Stomach (tissue), 9 donors: ENCODE data around the gene DGKQ. TPM values are rescaled to one million over a fixed set of nuclear protein-coding genes. Genes with fewer than 3 reads are reported as not detected.

Experiments used
- DNase-seq, 2 donors: peaks; one replicate each; pipeline versions ENCODE4 v3.0.0 to v3.0.0-alpha.2; 2013 to 2019
- H3K27ac ChIP-seq, 5 donors: fragments of 200-600 bp in 4 of 5; sonication (generic) in 4 of 5; one replicate each; pipeline ENCODE4 v1.5.1; 2013 to 2019; ENCODE audit warnings: mild to moderate bottlenecking in 1 of 5, moderate library complexity in 1 of 5
- H3K27me3 ChIP-seq, 3 donors: fragments of 200-600 bp; sonication (generic); one replicate each; pipeline ENCODE4 v1.5.1; 2017 to 2019; ENCODE audit warnings: mixed run types in 1 of 3
- H3K36me3 ChIP-seq, 4 donors: fragments of 200-600 bp; sonication (generic); 1 replicate in 3 of 4; 2 replicates in 1 of 4; pipeline ENCODE4 v1.5.1; 2016 to 2019
- H3K4me1 ChIP-seq, 4 donors: fragments of 200-600 bp; sonication (generic); one replicate each; pipeline ENCODE4 v1.5.1; 2016 to 2019
- H3K4me3 ChIP-seq, 4 donors: fragments of 200-600 bp; sonication (generic) in 3 of 4; one replicate each; pipeline ENCODE4 v1.5.1; 2016 to 2019; ENCODE audit warnings: mild to moderate bottlenecking in 1 of 4
- H3K9me3 ChIP-seq, 4 donors: fragments of 200-600 bp; sonication (generic); one replicate each; pipeline ENCODE4 v1.5.1; 2016 to 2019
- EP300 ChIP-seq: sonication (generic); formaldehyde crosslinking; IDR thresholded peaks from one replicate; pipeline ENCODE4 v1.6.1; 2017; ENCODE audit warnings: antibody characterized with exemption
- POLR2A ChIP-seq, 4 donors: fragments of 450-650 bp; IDR thresholded peaks; one replicate each; pipeline ENCODE4 v1.6.1; 2016; ENCODE audit warnings: antibody characterized with exemption in 4 of 4, control low read depth in 2 of 4, mild to moderate bottlenecking in 1 of 4, moderate library complexity in 1 of 4
- POLR2AphosphoS5 ChIP-seq, 3 donors: sonication (generic); formaldehyde crosslinking; IDR thresholded peaks; one replicate each; pipeline ENCODE4 v1.6.1; 2016; ENCODE audit warnings: antibody characterized with exemption in 3 of 3
- WGBS, 5 donors: extraction: QIAGEN DNeasy Blood & Tissue Kit in 3 of 5; methylation state at CpG; one replicate each; pipeline versions ENCODE4 v1.1.5 to v1.1.7; 2013 to 2018; 5-methylcytosine and 5-hydroxymethylcytosine counted together
- intact Hi-C: fragments of 100-400 bp; cut with DNase I; formaldehyde crosslinking; loops from one replicate; pipeline ENCODE4 v1.15.1; 2023; ENCODE audit warnings: low total_unique reads
- polyA plus RNA-seq, 3 donors: library from polyadenylated mRNA; stranded (reverse); fragments of 200-250 nt; gene quantifications; one replicate each; pipeline ENCODE4 v1.2.3, GENCODE V29; 2013
- total RNA-seq, 5 donors: library from RNA; depleted of rRNA; stranded (reverse); fragments of >200 nt; gene quantifications; one replicate each; pipeline versions ENCODE4 v1.1.0 to v1.2.3, GENCODE V29; 2014 to 2016
- TF ChIP-seq, protein P1 (sequence below), 7 experiments: fragments of 450-650 bp in 4 of 7; fragments of 200-600 bp in 3 of 7; sonication (generic) in 3 of 7; IDR thresholded peaks; one replicate each; pipeline ENCODE4 v1.5.1; 2016 to 2019; ENCODE audit warnings: antibody characterized with exemption in 7 of 7, control low read depth in 2 of 7, mild to moderate bottlenecking in 1 of 7
- donor health status: healthy with polysubstance abuse.
- donor health status: Bipolar disorder and iron deficiency.
- donor health status: healthy.

DGKQ gene
- total and polyA plus RNA-seq, 8 donors = 3.8 to 176 (median 7.3) TPM

DNA sequence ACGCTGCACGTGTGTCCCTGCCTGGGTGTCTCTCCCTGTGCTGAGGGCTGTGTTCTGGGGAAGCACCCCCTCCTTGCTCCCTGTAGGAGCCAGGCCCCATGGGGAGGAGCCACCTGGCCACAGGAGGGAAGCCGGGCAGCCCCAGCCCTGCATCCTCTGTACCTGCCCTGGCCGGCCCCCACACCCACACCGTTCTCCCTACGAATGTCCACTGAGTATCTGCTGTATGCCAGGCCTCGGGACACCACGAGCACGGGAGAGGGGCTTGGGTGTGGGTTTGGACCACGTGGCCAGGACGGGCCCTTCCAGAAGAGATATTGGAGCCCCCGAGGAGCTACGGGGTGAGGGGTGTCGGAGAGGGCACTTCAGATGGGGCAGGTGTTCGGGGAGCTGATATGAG, 44.3 kb upstream of the DGKQ start:
- WGBS, 5 donors = 78 to 93% (median 83%) methylated on average over 13 to 15 of the region's 15 CpGs
- Histone ChIP-seq H3K9me3 (no peaks in the 10 kb centered on the region), H3K4me3 (no peak overlapping the region), H3K36me3 (peaks cover 0 to 15% (median 5%) of the 10 kb centered on the region in 4 donors), H3K27me3 (no peaks in the 10 kb centered on the region), H3K27ac (no peak overlapping the region), H3K4me1 (peaks cover 1 to 41% (median 31%) of the 10 kb centered on the region in 4 donors)
- intact Hi-C loops = no loop called here
- no peak for DNase-seq
- TF ChIP-seq POLR2A (IDR thresholded peaks at IDR 0.05) (no peak), POLR2AphosphoS5 (IDR thresholded peaks at IDR 0.05) (no peak)

DNA sequence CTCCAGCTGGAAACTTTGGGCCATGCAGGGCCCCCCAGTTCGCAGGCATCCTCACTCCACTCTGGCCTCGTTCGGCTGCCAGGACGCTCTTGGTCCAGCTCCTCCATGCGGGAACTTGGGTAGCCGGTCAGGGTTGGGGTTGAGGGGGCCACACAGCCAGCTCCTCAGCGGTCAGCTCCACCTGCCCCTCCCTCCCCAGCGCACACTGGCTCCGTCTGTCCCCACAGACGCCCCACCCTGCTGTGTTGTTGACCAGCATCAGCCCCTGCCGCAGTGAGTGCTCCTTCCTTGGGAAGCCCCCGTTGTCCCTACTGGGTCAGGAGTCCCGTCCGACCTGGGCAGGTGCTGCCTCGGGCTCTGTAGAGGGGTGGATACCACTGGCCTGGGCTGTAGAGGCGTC, 43.8 kb upstream of the DGKQ start:
- no peak overlapping the region for H3K27ac ChIP-seq
- no peak overlapping the region for H3K4me3 ChIP-seq
- TF ChIP-seq, protein P1, sequence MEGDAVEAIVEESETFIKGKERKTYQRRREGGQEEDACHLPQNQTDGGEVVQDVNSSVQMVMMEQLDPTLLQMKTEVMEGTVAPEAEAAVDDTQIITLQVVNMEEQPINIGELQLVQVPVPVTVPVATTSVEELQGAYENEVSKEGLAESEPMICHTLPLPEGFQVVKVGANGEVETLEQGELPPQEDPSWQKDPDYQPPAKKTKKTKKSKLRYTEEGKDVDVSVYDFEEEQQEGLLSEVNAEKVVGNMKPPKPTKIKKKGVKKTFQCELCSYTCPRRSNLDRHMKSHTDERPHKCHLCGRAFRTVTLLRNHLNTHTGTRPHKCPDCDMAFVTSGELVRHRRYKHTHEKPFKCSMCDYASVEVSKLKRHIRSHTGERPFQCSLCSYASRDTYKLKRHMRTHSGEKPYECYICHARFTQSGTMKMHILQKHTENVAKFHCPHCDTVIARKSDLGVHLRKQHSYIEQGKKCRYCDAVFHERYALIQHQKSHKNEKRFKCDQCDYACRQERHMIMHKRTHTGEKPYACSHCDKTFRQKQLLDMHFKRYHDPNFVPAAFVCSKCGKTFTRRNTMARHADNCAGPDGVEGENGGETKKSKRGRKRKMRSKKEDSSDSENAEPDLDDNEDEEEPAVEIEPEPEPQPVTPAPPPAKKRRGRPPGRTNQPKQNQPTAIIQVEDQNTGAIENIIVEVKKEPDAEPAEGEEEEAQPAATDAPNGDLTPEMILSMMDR (IDR thresholded peaks at IDR 0.05) = no peak
- TF ChIP-seq POLR2A (IDR thresholded peaks at IDR 0.05) (no peak), POLR2AphosphoS5 (IDR thresholded peaks at IDR 0.05) (no peak), EP300 (no peak)
- H3K4me1 ChIP-seq = peaks cover 6 to 41% (median 33%) of the 10 kb centered on the region in 4 donors
- H3K27me3 ChIP-seq = peaks cover 0 to 4% (median 0%) of the 10 kb centered on the region in 3 donors
- no peak for DNase-seq
- peaks cover 0 to 10% (median 1%) of the 10 kb centered on the region in 4 donors for H3K36me3 ChIP-seq
- WGBS, 5 donors = 75 to 87% (median 79%) methylated on average over 3 to 16 of the region's 16 CpGs
- no peaks in the 10 kb centered on the region for H3K9me3 ChIP-seq
- intact Hi-C loops = no loop called here

DNA sequence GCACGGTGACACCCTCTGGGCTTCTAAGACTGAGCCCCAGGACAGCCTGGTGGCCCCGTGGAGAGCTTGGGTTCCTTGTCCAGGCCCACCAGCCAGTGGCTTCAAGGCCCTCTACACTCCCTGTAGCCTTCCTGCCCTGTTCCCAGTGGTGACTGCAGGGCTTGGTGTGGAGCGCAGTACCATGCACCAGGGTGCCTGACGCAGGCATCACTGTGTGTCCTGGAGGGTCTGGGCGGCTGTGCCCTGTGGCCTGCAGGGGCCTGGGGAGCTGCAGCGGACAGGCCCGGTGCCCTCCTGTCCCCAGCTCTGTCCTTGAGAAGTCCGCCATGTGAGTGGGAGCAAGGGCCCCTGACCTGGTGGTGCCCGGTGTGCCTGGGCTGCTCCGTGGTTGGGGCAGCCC, 42.4 kb upstream of the DGKQ start:
- no peak for DNase-seq
- Histone ChIP-seq H3K4me1 (peaks cover 13 to 48% (median 35%) of the 10 kb centered on the region in 4 donors), H3K4me3 (no peak overlapping the region), H3K36me3 (peaks cover 0 to 8% (median 0%) of the 10 kb centered on the region in 4 donors), H3K9me3 (no peaks in the 10 kb centered on the region), H3K27ac (no peak overlapping the region), H3K27me3 (peaks cover 0 to 11% (median 0%) of the 10 kb centered on the region in 3 donors)
- WGBS, 5 donors = 71 to 91% (median 89%) methylated on average over 1 to 10 of the region's 10 CpGs
- TF ChIP-seq POLR2AphosphoS5 (IDR thresholded peaks at IDR 0.05) (no peak), POLR2A (IDR thresholded peaks at IDR 0.05) (no peak), EP300 (no peak)
- TF ChIP-seq, protein P1 (IDR thresholded peaks at IDR 0.05) = no peak
- intact Hi-C loops = no loop called here

DNA sequence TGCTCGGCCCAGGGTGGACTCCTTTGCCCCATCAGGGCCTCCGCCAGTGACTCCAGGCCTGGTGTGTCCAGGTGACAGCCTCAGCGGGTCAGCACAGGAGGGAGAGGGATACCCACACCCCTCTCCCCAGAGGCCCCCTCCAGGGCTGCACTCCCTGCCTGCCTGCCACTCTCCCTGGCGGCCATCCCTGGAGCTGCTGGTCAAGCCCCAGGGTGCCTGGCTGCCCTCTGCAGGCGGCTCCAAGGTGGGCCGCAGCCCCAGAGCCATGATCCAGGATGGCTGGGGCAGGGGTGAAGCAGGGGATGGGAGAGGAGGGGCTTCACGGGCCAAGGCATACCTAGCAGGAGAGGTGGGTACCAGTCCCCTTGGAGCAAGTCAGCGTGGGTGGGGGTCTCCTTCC, 41.8 kb upstream of the DGKQ start:
- no peak overlapping the region for H3K27ac ChIP-seq
- DNase-seq = no peak
- no peak for TF ChIP-seq POLR2A (IDR thresholded peaks at IDR 0.05)
- TF ChIP-seq EP300 = no peak
- TF ChIP-seq POLR2AphosphoS5 (IDR thresholded peaks at IDR 0.05) = no peak
- TF ChIP-seq, protein P1 (IDR thresholded peaks at IDR 0.05) = no peak
- H3K27me3 ChIP-seq = peaks cover 0 to 11% (median 0%) of the 10 kb centered on the region in 3 donors
- intact Hi-C loops = no loop called here
- WGBS, 5 donors = 76 to 93% (median 81%) methylated on average over 4 to 8 of the region's 8 CpGs
- no peak overlapping the region for H3K4me3 ChIP-seq
- peaks cover 19 to 53% (median 40%) of the 10 kb centered on the region in 4 donors for H3K4me1 ChIP-seq
- H3K36me3 ChIP-seq = peaks cover 0 to 8% (median 0%) of the 10 kb centered on the region in 4 donors
- H3K9me3 ChIP-seq = no peaks in the 10 kb centered on the region
